ENCODE results near the gene TMEM9. TPM values are rescaled to one million over a fixed set of nuclear protein-coding genes. Genes with fewer than 3 reads are reported as not detected.
"Not testable (repeated sequence)": the region's sequence is repeated elsewhere in the genome, so short reads cannot be mapped to it uniquely, and the experiment has no call there.

TMEM9 gene
- total RNA-seq, 6 donors from 2014 or later, result 29.3 to 73.6 (median 59.2) TPM

- Histone ChIP-seq H3K9me3 (no peaks in the 10 kb centered on the region), H3K4me1 (peaks cover 0 to 18% (median 5%) of the 10 kb centered on the region in 4 donors), H3K27me3 (no peaks in the 10 kb centered on the region), H3K36me3 (no peaks in the 10 kb centered on the region), H3K27ac (peak overlapping the region; percentile 44 to 97 (median 68)), H3K4me3 (peak overlapping the region in 1 of 4 donors; percentile 65)
- ATAC-seq (ENCODE audit: low FRiP score in 2 of 2) (no peak), DNase-seq (no peak)
- no peak for TF ChIP-seq POLR2A (IDR thresholded peaks at IDR 0.05)
- WGBS, 2 donors, result 59 to 61% methylated on average over 2 of the region's 2 CpGs
Measured at GRCh38 chr1:201169971-201170532, 15.8 kb upstream of the TMEM9 start.

- TF ChIP-seq POLR2AphosphoS5 (IDR thresholded peaks at IDR 0.05) (no peak), EP300 (IDR thresholded peaks at IDR 0.05) (no peak), CTCF (IDR thresholded peaks at IDR 0.05) (no peak), POLR2A (IDR thresholded peaks at IDR 0.05) (no peak)
- WGBS, 2 donors, result 57 to 90% methylated on average over 3 of the region's 3 CpGs
- Histone ChIP-seq H3K4me1 (peaks cover 0 to 18% (median 5%) of the 10 kb centered on the region in 4 donors), H3K9me3 (no peaks in the 10 kb centered on the region), H3K4me3 (no peak overlapping the region), H3K27me3 (no peaks in the 10 kb centered on the region), H3K27ac (no peak overlapping the region), H3K36me3 (no peaks in the 10 kb centered on the region)
- ATAC-seq (ENCODE audit: low FRiP score in 2 of 2) (no peak), DNase-seq (no peak)
Measured at GRCh38 chr1:201169203-201169602, 14.9 kb upstream of the TMEM9 start.

- no peaks in the 10 kb centered on the region for H3K36me3 ChIP-seq
- no peaks in the 10 kb centered on the region for H3K27me3 ChIP-seq
- no peak for DNase-seq
- no peak for ATAC-seq (ENCODE audit: low FRiP score in 2 of 2)
- no peak overlapping the region for H3K4me3 ChIP-seq
- H3K27ac ChIP-seq, result no peak overlapping the region
- H3K9me3 ChIP-seq, result no peaks in the 10 kb centered on the region
- H3K4me1 ChIP-seq, result peaks cover 0 to 18% (median 5%) of the 10 kb centered on the region in 4 donors
- TF ChIP-seq POLR2A (IDR thresholded peaks at IDR 0.05), result no peak
- TF ChIP-seq CTCF (IDR thresholded peaks at IDR 0.05), result no peak
- no peak for TF ChIP-seq POLR2AphosphoS5 (IDR thresholded peaks at IDR 0.05)
- TF ChIP-seq EP300 (IDR thresholded peaks at IDR 0.05), result no peak
- WGBS, 2 donors, result 64 to 68% methylated on average over 13 of the region's 13 CpGs
Measured at GRCh38 chr1:201167041-201167991, 13.0 kb upstream of the TMEM9 start.

- H3K27me3 ChIP-seq, result no peaks in the 10 kb centered on the region
- no peak overlapping the region for H3K27ac ChIP-seq
- H3K4me3 ChIP-seq, result no peak overlapping the region
- peaks cover 0 to 3% (median under 1%) of the 10 kb centered on the region in 4 donors for H3K4me1 ChIP-seq
- no peak for TF ChIP-seq POLR2AphosphoS5 (IDR thresholded peaks at IDR 0.05)
- TF ChIP-seq POLR2A (IDR thresholded peaks at IDR 0.05), result no peak
- TF ChIP-seq CTCF (IDR thresholded peaks at IDR 0.05), result no peak
- no peak for TF ChIP-seq EP300 (IDR thresholded peaks at IDR 0.05)
- ATAC-seq (ENCODE audit: low FRiP score in 2 of 2), result no peak
- no peaks in the 10 kb centered on the region for H3K9me3 ChIP-seq
- no peaks in the 10 kb centered on the region for H3K36me3 ChIP-seq
- WGBS, 2 donors, result 72 to 75% methylated on average over 7 of the region's 7 CpGs
- DNase-seq, result no peak
Measured at GRCh38 chr1:201164645-201165044, 10.4 kb upstream of the TMEM9 start.

- DNase-seq, result no peak
- WGBS, 2 donors, result 52 to 53% methylated on average over 4 of the region's 4 CpGs
- no peak overlapping the region for H3K4me3 ChIP-seq
- H3K27ac ChIP-seq, result no peak overlapping the region
- H3K36me3 ChIP-seq, result no peaks in the 10 kb centered on the region
- TF ChIP-seq POLR2AphosphoS5 (IDR thresholded peaks at IDR 0.05) (no peak), CTCF (IDR thresholded peaks at IDR 0.05) (no peak), EP300 (IDR thresholded peaks at IDR 0.05) (no peak), POLR2A (IDR thresholded peaks at IDR 0.05) (no peak)
- no peaks in the 10 kb centered on the region for H3K9me3 ChIP-seq
- peaks cover 0 to 5% (median 0%) of the 10 kb centered on the region in 4 donors for H3K4me1 ChIP-seq
- ATAC-seq (ENCODE audit: low FRiP score in 2 of 2), result no peak
- no peaks in the 10 kb centered on the region for H3K27me3 ChIP-seq
Measured at GRCh38 chr1:201163707-201164106, 9.4 kb upstream of the TMEM9 start.

- H3K9me3 ChIP-seq; H3K27ac ChIP-seq; H3K36me3 ChIP-seq; H3K27me3 ChIP-seq; DNase-seq; H3K4me3 ChIP-seq; ATAC-seq (ENCODE audit: low FRiP score in 2 of 2); H3K4me1 ChIP-seq: not testable (repeated sequence)
- 83 to 94% methylated on average over 8 of the region's 8 CpGs for WGBS, 2 donors
Measured at GRCh38 chr1:201163036-201163435, 8.8 kb upstream of the TMEM9 start.
